T-cell (primary cell): ENCODE results near the gene CCDC51. TPM values are rescaled to one million over a fixed set of nuclear protein-coding genes. Genes with fewer than 3 reads are reported as not detected.
A peak's percentile ranks its signal among the peaks of the same experiment; 100 is the strongest.

Experiments
- ATAC-seq, 4 experiments: fragments of 200-7000 bp in 3 of 4; fragments of 150-1000 bp in 1 of 4; cut with Tn5 transposase; replicated peaks in 1 of 4; 1 replicate in 3 of 4; 2 replicates in 1 of 4; pipeline ENCODE4 v1.10.0; 2021; ENCODE audit warnings: moderate library complexity in 3 of 4, mild to moderate bottlenecking in 2 of 4, moderate number of reproducible peaks in 1 of 4
- CTCF ChIA-PET, 2 donors: fragments of 300-600 bp; sonication (Branson Sonifier 250); formaldehyde crosslinking; loops; one replicate each; lab custom pipeline; 2022; ENCODE audit warnings: antibody characterized with exemption in 2 of 2; lab: Charles Lee
- POLR2A ChIA-PET, 2 donors: fragments of 300-600 bp; sonication (Branson Sonifier 250); formaldehyde crosslinking; loops; one replicate each; lab custom pipeline; 2022; ENCODE audit warnings: antibody characterized with exemption in 2 of 2; lab: Charles Lee
- DNase-seq, 35 experiments: peaks; one replicate each; pipeline versions ENCODE4 v3.0.0 to v3.0.0-alpha.2; 2013 to 2023
- H3K27ac ChIP-seq: one replicate; pipeline ENCODE4 v1.5.1; 2013; ENCODE audit warnings: low read length
- H3K27me3 ChIP-seq, 2 experiments: replicated peaks in 1 of 2; 1 replicate in 1 of 2; 2 replicates in 1 of 2; pipeline versions ENCODE4 v1.6.1 to v1.7.0; 2013; ENCODE audit warnings: low read length in 1 of 2, mixed read lengths in 1 of 2; ENCODE audit not compliant: control insufficient read depth in 2 of 2, insufficient read depth in 2 of 2; ENCODE audit errors: extremely low read depth in 1 of 2
- H3K36me3 ChIP-seq, 2 donors: 1 replicate in 1 of 2; 2 replicates in 1 of 2; pipeline versions ENCODE4 v1.6.1 to v1.7.0; 2013; ENCODE audit warnings: low read length in 1 of 2; ENCODE audit not compliant: control insufficient read depth in 2 of 2, insufficient read depth in 1 of 2; ENCODE audit errors: extremely low read depth in 1 of 2
- H3K4me1 ChIP-seq, 2 experiments: 1 replicate in 1 of 2; 2 replicates in 1 of 2; pipeline versions ENCODE4 v1.6.1 to v1.7.0; 2013; ENCODE audit warnings: low read length in 2 of 2, mixed read lengths in 1 of 2; ENCODE audit not compliant: insufficient read depth in 2 of 2, control insufficient read depth in 1 of 2; ENCODE audit errors: extremely low read depth in 1 of 2
- H3K4me3 ChIP-seq, 2 donors: 1 replicate in 1 of 2; 2 replicates in 1 of 2; pipeline versions ENCODE4 v1.5.1 to v1.7.0; 2013; ENCODE audit warnings: mild to moderate bottlenecking in 2 of 2, low read length in 1 of 2, moderate library complexity in 1 of 2; ENCODE audit not compliant: control insufficient read depth in 1 of 2; ENCODE audit errors: extremely low read depth in 1 of 2
- H3K9me3 ChIP-seq: 2 replicates; pipeline ENCODE4 v1.7.0; 2013
- H3K27ac Mint-ChIP-seq, 2 donors: one replicate each; pipeline ENCODE4 v1.8.0; 2020 to 2021; ENCODE audit warnings: mild to moderate bottlenecking in 2 of 2, mixed read lengths in 2 of 2
- H3K27me3 Mint-ChIP-seq, 2 donors: one replicate each; pipeline ENCODE4 v1.8.0; 2021 to 2022; ENCODE audit warnings: mixed read lengths in 2 of 2
- H3K36me3 Mint-ChIP-seq: one replicate; pipeline ENCODE4 v1.8.0; 2021; ENCODE audit warnings: mixed read lengths
- H3K4me1 Mint-ChIP-seq, 3 donors: one replicate each; pipeline ENCODE4 v1.8.0; 2020 to 2022; ENCODE audit warnings: mixed read lengths in 3 of 3, mild to moderate bottlenecking in 1 of 3
- H3K4me3 Mint-ChIP-seq, 3 donors: one replicate each; pipeline ENCODE4 v1.8.0; 2020 to 2022; ENCODE audit warnings: mild to moderate bottlenecking in 3 of 3, mixed read lengths in 3 of 3, moderate library complexity in 3 of 3
- H3K9me3 Mint-ChIP-seq, 3 donors: one replicate each; pipeline ENCODE4 v1.8.0; 2020 to 2022; ENCODE audit warnings: mixed read lengths in 3 of 3
- WGBS: methylation state at CpG from one replicate; pipeline ENCODE4 v1.1.5; 2013; ENCODE audit warnings: missing lambda C conversion rate; ENCODE audit not compliant: insufficient coverage; 5-methylcytosine and 5-hydroxymethylcytosine counted together
- total RNA-seq, 35 experiments: library from RNA in 6 of 35; stranded (reverse) in 6 of 35; fragments of 120-200 nt in 1 of 35; gene quantifications; one replicate each; pipeline versions ENCODE4 v1.2.1 to v1.2.4 and lab custom pipeline; 2013 to 2026

The CCDC51 gene
- total RNA-seq, 5 donors from 2014 or later (not counting 1 experiment from before 2014, with no cell fraction given): 5.0 to 7.9 (median 6.4) TPM

- H3K36me3 Mint-ChIP-seq: peaks cover 4% of the 10 kb centered on the region
- peaks cover 11 to 15% (median 11%) of the 10 kb centered on the region in 3 donors for H3K4me1 Mint-ChIP-seq
- H3K27ac Mint-ChIP-seq: peak overlapping the region in 1 of 2 donors; percentile 6
- H3K27me3 Mint-ChIP-seq: no peaks in the 10 kb centered on the region
- WGBS: 96% methylated on average over 4 of the region's 7 CpGs
- Histone ChIP-seq H3K4me3 (peak overlapping the region in 1 of 2 donors; percentile 7), H3K9me3 (no peaks in the 10 kb centered on the region), H3K27ac (no peak overlapping the region), H3K36me3 (peaks cover 6 to 11% of the 10 kb centered on the region in 2 donors), H3K27me3 (peaks cover 0 to 19% of the 10 kb centered on the region in 2 experiments), H3K4me1 (peaks cover 0 to 19% of the 10 kb centered on the region in 2 experiments)
- ChIA-PET POLR2A (no interaction called here), CTCF (no interaction called here)
- H3K4me3 Mint-ChIP-seq: peak overlapping the region; percentile 51 to 59 (median 54)
- DNase-seq: no peak
- ATAC-seq: no peak
- no peaks in the 10 kb centered on the region for H3K9me3 Mint-ChIP-seq
Measured at GRCh38 chr3:48428088-48428571, 11.8 kb downstream of the CCDC51 start.

- H3K9me3 ChIP-seq: no peaks in the 10 kb centered on the region
- POLR2A ChIA-PET: no interaction called here
- no peak for ATAC-seq
- H3K27me3 ChIP-seq: peaks cover 0 to 19% of the 10 kb centered on the region in 2 experiments
- peaks cover 11 to 15% (median 11%) of the 10 kb centered on the region in 3 donors for H3K4me1 Mint-ChIP-seq
- no peak overlapping the region for H3K4me3 ChIP-seq
- 89% methylated on average over 6 of the region's 9 CpGs for WGBS
- H3K27me3 Mint-ChIP-seq: no peaks in the 10 kb centered on the region
- peaks cover 0 to 19% of the 10 kb centered on the region in 2 experiments for H3K4me1 ChIP-seq
- CTCF ChIA-PET: no interaction called here
- H3K27ac Mint-ChIP-seq: no peak overlapping the region
- H3K36me3 ChIP-seq: peaks cover 1 to 6% of the 10 kb centered on the region in 2 donors
- H3K27ac ChIP-seq: no peak overlapping the region
- DNase-seq: no peak
- peaks cover 4% of the 10 kb centered on the region for H3K36me3 Mint-ChIP-seq
- H3K4me3 Mint-ChIP-seq: peak overlapping the region; percentile 51 to 59 (median 54)
- no peaks in the 10 kb centered on the region for H3K9me3 Mint-ChIP-seq
Measured at GRCh38 chr3:48427630-48427962, 12.3 kb downstream of the CCDC51 start.

GRCh38 chr3:48426944-48427629 is 12.8 kb downstream of the CCDC51 start:
- no peak overlapping the region for H3K27ac Mint-ChIP-seq
- POLR2A ChIA-PET: no interaction called here
- CTCF ChIA-PET: no interaction called here
- H3K4me3 Mint-ChIP-seq: peak overlapping the region in 2 of 3 donors; percentile 28 to 51
- H3K36me3 ChIP-seq: peaks cover 0 to 1% of the 10 kb centered on the region in 2 donors
- H3K27me3 ChIP-seq: peaks cover 0 to 19% of the 10 kb centered on the region in 2 experiments
- no peak for DNase-seq
- no peaks in the 10 kb centered on the region for H3K27me3 Mint-ChIP-seq
- no peaks in the 10 kb centered on the region for H3K9me3 ChIP-seq
- no peak overlapping the region for H3K27ac ChIP-seq
- no peak overlapping the region for H3K4me3 ChIP-seq
- H3K9me3 Mint-ChIP-seq: no peaks in the 10 kb centered on the region
- no peak for ATAC-seq
- H3K36me3 Mint-ChIP-seq: peaks cover 4% of the 10 kb centered on the region
- peaks cover 11 to 15% (median 11%) of the 10 kb centered on the region in 3 donors for H3K4me1 Mint-ChIP-seq
- H3K4me1 ChIP-seq: peaks cover 0 to 20% of the 10 kb centered on the region in 2 experiments
- 98% methylated on average over 5 of the region's 8 CpGs for WGBS

- H3K36me3 ChIP-seq: no peaks in the 10 kb centered on the region
- CTCF ChIA-PET: no interaction called here
- no peak overlapping the region for H3K27ac ChIP-seq
- no peaks in the 10 kb centered on the region for H3K9me3 ChIP-seq
- 79% methylated on average over 7 of the region's 11 CpGs for WGBS
- DNase-seq (no peak), ATAC-seq (no peak)
- Mint-ChIP-seq H3K27me3 (no peaks in the 10 kb centered on the region), H3K36me3 (no peaks in the 10 kb centered on the region), H3K9me3 (no peaks in the 10 kb centered on the region), H3K27ac (no peak overlapping the region), H3K4me3 (no peak overlapping the region), H3K4me1 (peaks cover 11 to 15% (median 11%) of the 10 kb centered on the region in 3 donors)
- peaks cover 0 to 19% of the 10 kb centered on the region in 2 experiments for H3K27me3 ChIP-seq
- POLR2A ChIA-PET: no interaction called here
- no peak overlapping the region for H3K4me3 ChIP-seq
- H3K4me1 ChIP-seq: peaks cover 0 to 22% of the 10 kb centered on the region in 2 experiments
Measured at GRCh38 chr3:48426401-48426909, 13.5 kb downstream of the CCDC51 start.

- H3K9me3 ChIP-seq: no peaks in the 10 kb centered on the region
- no peaks in the 10 kb centered on the region for H3K27me3 Mint-ChIP-seq
- peaks cover under 1 to 8% (median 5%) of the 10 kb centered on the region in 3 donors for H3K4me1 Mint-ChIP-seq
- H3K27me3 ChIP-seq: peaks cover 0 to 19% of the 10 kb centered on the region in 2 experiments
- H3K9me3 Mint-ChIP-seq: no peaks in the 10 kb centered on the region
- H3K36me3 Mint-ChIP-seq: no peaks in the 10 kb centered on the region
- no peaks in the 10 kb centered on the region for H3K36me3 ChIP-seq
- H3K4me3 ChIP-seq: no peak overlapping the region
- no peak overlapping the region for H3K27ac Mint-ChIP-seq
- DNase-seq (no peak), ATAC-seq (no peak)
- H3K27ac ChIP-seq: no peak overlapping the region
- 94% methylated on average over 9 of the region's 13 CpGs for WGBS
- CTCF ChIA-PET: no interaction called here
- H3K4me1 ChIP-seq: peaks cover 0 to 20% of the 10 kb centered on the region in 2 experiments
- POLR2A ChIA-PET: no interaction called here
- H3K4me3 Mint-ChIP-seq: no peak overlapping the region
Measured at GRCh38 chr3:48425281-48425812, 14.6 kb downstream of the CCDC51 start.

DNA sequence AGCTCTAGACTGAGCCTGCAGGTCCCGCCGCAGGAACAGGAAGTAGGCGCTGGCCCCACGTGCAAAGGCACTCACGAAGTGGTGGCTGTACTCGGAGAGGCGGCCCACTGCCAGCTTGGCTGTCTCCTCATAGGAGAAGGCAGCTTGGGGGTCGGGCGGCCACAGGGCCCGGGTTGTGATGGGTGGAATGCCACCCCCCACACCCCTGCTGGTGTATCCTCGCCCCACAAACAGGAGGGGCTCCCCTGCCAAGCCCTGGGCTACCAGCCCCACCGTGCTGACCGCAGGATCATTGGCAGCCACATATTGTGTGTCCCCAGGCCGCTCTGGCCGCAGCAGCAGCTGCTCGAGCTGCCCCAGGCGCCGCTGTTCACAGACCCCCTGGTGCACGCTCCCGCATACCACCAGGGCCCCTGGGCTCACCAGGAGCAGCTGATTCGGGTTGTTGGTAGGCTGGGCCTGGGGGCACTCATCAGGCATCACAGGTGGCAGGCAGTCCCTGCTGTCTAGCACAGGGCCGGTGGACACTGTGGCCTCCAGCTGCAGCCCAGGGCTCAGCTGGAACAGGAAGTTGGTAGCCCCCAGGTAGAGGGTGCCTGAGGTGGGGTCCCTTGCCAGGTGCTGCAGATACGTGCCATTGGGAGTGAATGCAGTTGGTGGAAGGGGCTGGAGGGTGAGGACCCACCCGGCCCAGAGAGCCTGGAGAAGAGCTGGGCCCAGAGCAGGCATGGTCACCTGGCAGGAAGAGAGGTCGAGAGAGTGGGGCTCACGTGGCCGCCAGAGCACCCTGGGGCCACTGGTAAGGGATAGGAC is 15.8 kb downstream of the CCDC51 start:
- CTCF ChIA-PET: no interaction called here
- WGBS: 91% methylated on average over 21 of the region's 27 CpGs

More for the DNA sequence above, 15.8 kb downstream of the CCDC51 start:
- H3K36me3 Mint-ChIP-seq: no peaks in the 10 kb centered on the region
- no peaks in the 10 kb centered on the region for H3K9me3 ChIP-seq
- no peaks in the 10 kb centered on the region for H3K36me3 ChIP-seq
- H3K4me3 Mint-ChIP-seq: no peak overlapping the region
- no peaks in the 10 kb centered on the region for H3K9me3 Mint-ChIP-seq
- peaks cover 0 to 6% (median 0%) of the 10 kb centered on the region in 3 donors for H3K4me1 Mint-ChIP-seq
- peaks cover 0 to 16% of the 10 kb centered on the region in 2 experiments for H3K27me3 ChIP-seq
- peaks cover 0 to 12% of the 10 kb centered on the region in 2 experiments for H3K4me1 ChIP-seq
- ATAC-seq: no peak
- POLR2A ChIA-PET: no interaction called here
- H3K27ac ChIP-seq: no peak overlapping the region
- DNase-seq: no peak
- no peaks in the 10 kb centered on the region for H3K27me3 Mint-ChIP-seq
- H3K4me3 ChIP-seq: no peak overlapping the region
- no peak overlapping the region for H3K27ac Mint-ChIP-seq
